ENCODE results near the gene CLSTN1. TPM values are rescaled to one million over a fixed set of nuclear protein-coding genes. Genes with fewer than 3 reads are reported as not detected.
"Not testable (repeated sequence)": the region's sequence is repeated elsewhere in the genome, so short reads cannot be mapped to it uniquely, and the experiment has no call there.

CLSTN1 gene
- total RNA-seq, 1 donor: 140 TPM

- Histone ChIP-seq H3K27me3 (ENCODE audit: insufficient read depth, low read length) (no peaks in the 10 kb centered on the region), H3K4me3 (ENCODE audit: insufficient read depth, low read length) (no peak overlapping the region), H3K79me2 (ENCODE audit: insufficient read depth, low read length) (peaks cover 35% of the 10 kb centered on the region), H3K4me2 (ENCODE audit: insufficient read depth, low read length) (no peak overlapping the region), H4K20me1 (ENCODE audit: insufficient read depth, low read length) (peaks cover 12% of the 10 kb centered on the region), H3K36me3 (ENCODE audit: insufficient read depth, low read length) (peaks cover 4% of the 10 kb centered on the region), H3K9me3 (ENCODE audit: low read depth, low read length) (no peaks in the 10 kb centered on the region), H3K27ac (ENCODE audit: low read depth, low read length) (no peak overlapping the region), H3K4me1 (ENCODE audit: insufficient read depth, low read length) (peaks cover 13% of the 10 kb centered on the region), H2AFZ (ENCODE audit: low read length) (no peak overlapping the region)
- no peak for DNase-seq (ENCODE audit: insufficient read length, low spot score, missing footprints)
- no peak for TF ChIP-seq CTCF (IDR thresholded peaks at IDR 0.05; ENCODE audit: extremely low read depth, low read depth, low read length)
Observed at GRCh38 chr1:9763914-9764313, 59.9 kb downstream of the CLSTN1 start.

- Histone ChIP-seq H3K79me2 (ENCODE audit: insufficient read depth, low read length) (peaks cover 37% of the 10 kb centered on the region), H4K20me1 (ENCODE audit: insufficient read depth, low read length) (peaks cover 15% of the 10 kb centered on the region), H3K4me1 (ENCODE audit: insufficient read depth, low read length) (peaks cover 13% of the 10 kb centered on the region)
- not testable (repeated sequence) for H3K4me3 ChIP-seq (ENCODE audit: insufficient read depth, low read length); DNase-seq (ENCODE audit: insufficient read length, low spot score, missing footprints); H3K27me3 ChIP-seq (ENCODE audit: insufficient read depth, low read length); H3K36me3 ChIP-seq (ENCODE audit: insufficient read depth, low read length); H3K9me3 ChIP-seq (ENCODE audit: low read depth, low read length); H3K4me2 ChIP-seq (ENCODE audit: insufficient read depth, low read length); H2AFZ ChIP-seq (ENCODE audit: low read length); H3K27ac ChIP-seq (ENCODE audit: low read depth, low read length)
Observed at GRCh38 chr1:9762446-9762845, 61.3 kb downstream of the CLSTN1 start.

GRCh38 chr1:9761855-9762254, 61.9 kb downstream of the CLSTN1 start:
- no peak for DNase-seq (ENCODE audit: insufficient read length, low spot score, missing footprints)
- Histone ChIP-seq H3K27me3 (ENCODE audit: insufficient read depth, low read length) (no peaks in the 10 kb centered on the region), H3K4me3 (ENCODE audit: insufficient read depth, low read length) (no peak overlapping the region), H3K4me2 (ENCODE audit: insufficient read depth, low read length) (no peak overlapping the region), H3K79me2 (ENCODE audit: insufficient read depth, low read length) (peaks cover 38% of the 10 kb centered on the region), H3K4me1 (ENCODE audit: insufficient read depth, low read length) (peaks cover 13% of the 10 kb centered on the region), H3K36me3 (ENCODE audit: insufficient read depth, low read length) (peaks cover 4% of the 10 kb centered on the region), H3K27ac (ENCODE audit: low read depth, low read length) (no peak overlapping the region), H2AFZ (ENCODE audit: low read length) (no peak overlapping the region), H3K9me3 (ENCODE audit: low read depth, low read length) (no peaks in the 10 kb centered on the region), H4K20me1 (ENCODE audit: insufficient read depth, low read length) (peaks cover 15% of the 10 kb centered on the region)
- no peak for TF ChIP-seq CTCF (IDR thresholded peaks at IDR 0.05; ENCODE audit: extremely low read depth, low read depth, low read length)

- Histone ChIP-seq H3K4me1 (ENCODE audit: insufficient read depth, low read length) (peaks cover 7% of the 10 kb centered on the region), H3K79me2 (ENCODE audit: insufficient read depth, low read length) (peaks cover 41% of the 10 kb centered on the region), H3K9me3 (ENCODE audit: low read depth, low read length) (no peaks in the 10 kb centered on the region), H3K4me3 (ENCODE audit: insufficient read depth, low read length) (no peak overlapping the region), H3K4me2 (ENCODE audit: insufficient read depth, low read length) (no peak overlapping the region), H4K20me1 (ENCODE audit: insufficient read depth, low read length) (peaks cover 15% of the 10 kb centered on the region), H3K36me3 (ENCODE audit: insufficient read depth, low read length) (peaks cover 4% of the 10 kb centered on the region), H2AFZ (ENCODE audit: low read length) (no peak overlapping the region), H3K27me3 (ENCODE audit: insufficient read depth, low read length) (no peaks in the 10 kb centered on the region), H3K27ac (ENCODE audit: low read depth, low read length) (no peak overlapping the region)
- no peak for DNase-seq (ENCODE audit: insufficient read length, low spot score, missing footprints)
- no peak for TF ChIP-seq CTCF (IDR thresholded peaks at IDR 0.05; ENCODE audit: extremely low read depth, low read depth, low read length)
Observed at GRCh38 chr1:9760824-9761223, 62.9 kb downstream of the CLSTN1 start.
